Cardiac muscle cell (in vitro differentiated cells and primary cell): ENCODE data around the gene CCNG2. TPM values are rescaled to one million over a fixed set of nuclear protein-coding genes. Genes with fewer than 3 reads are reported as not detected.
A peak's percentile ranks its signal among the peaks of the same experiment; 100 is the strongest.

Experiments
- DNase-seq, 2 donors: peaks; one replicate each; pipeline versions ENCODE4 v3.0.0 to v3.0.0-alpha.2; 2010 to 2017; ENCODE audit warnings: low read depth in 1 of 2, low spot score in 1 of 2
- H3K27ac ChIP-seq: fragments of 200-600 bp; sonication (generic); 2 replicates; pipeline ENCODE4 v1.5.1; 2016
- H3K27me3 ChIP-seq: fragments of 200-600 bp; sonication (generic); 2 replicates; pipeline ENCODE4 v1.6.0; 2016; ENCODE audit warnings: control low read depth
- H3K36me3 ChIP-seq: fragments of 200-600 bp; sonication (generic); 2 replicates; pipeline ENCODE4 v1.5.1; 2016; ENCODE audit warnings: control low read depth
- H3K4me1 ChIP-seq: fragments of 200-600 bp; sonication (generic); 2 replicates; pipeline ENCODE4 v1.8.1; 2017; ENCODE audit warnings: low read depth, mild to moderate bottlenecking, mixed run types
- H3K4me3 ChIP-seq: fragments of 200-600 bp; sonication (generic); 2 replicates; pipeline ENCODE4 v1.5.1; 2016; ENCODE audit warnings: mild to moderate bottlenecking
- H3K9me3 ChIP-seq: fragments of 200-600 bp; sonication (generic); 2 replicates; pipeline ENCODE4 v1.5.1; 2017; ENCODE audit warnings: low read depth, mild to moderate bottlenecking, control low read depth
- CTCF ChIP-seq: IDR thresholded peaks from 2 replicates; pipeline ENCODE4 v1.5.1; 2012; ENCODE audit warnings: low read depth, mild to moderate bottlenecking, low read length
- polyA plus RNA-seq: library from polyadenylated mRNA; unstranded; fragments of >200 nt; fragmentation: Nextera tagmentation; extraction: Ambion mirVana; gene quantifications from 2 replicates; pipeline ENCODE4 v1.2.1, GENCODE V29; 2016
- total RNA-seq: library from RNA; depleted of rRNA; stranded (reverse); fragments of >200 nt; gene quantifications from 2 replicates; pipeline ENCODE4 v1.2.3, GENCODE V29; 2016

The CCNG2 gene
- total and polyA plus RNA-seq, 2 experiments from 2014 or later = 15.0 to 18.3 TPM

DNA sequence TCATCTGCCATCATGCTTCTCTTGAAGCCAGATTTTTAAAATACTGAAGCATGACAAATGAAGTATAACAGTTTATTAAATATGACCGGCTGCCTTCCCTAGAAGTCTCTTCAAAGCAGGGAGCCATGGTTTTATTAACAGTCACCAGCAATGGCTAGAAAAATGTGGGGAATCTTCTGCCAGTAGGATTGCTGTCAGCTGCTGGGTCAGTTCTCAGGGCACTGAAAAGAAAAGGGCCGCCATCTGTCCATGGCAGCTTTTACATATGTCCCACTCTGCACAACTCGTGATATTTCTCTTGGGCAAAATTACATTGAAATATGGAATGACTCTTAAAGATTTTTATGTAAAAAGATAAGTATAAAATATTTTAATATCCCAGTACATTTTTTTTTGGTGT, 2.8 kb downstream of the CCNG2 start:
- H3K36me3 ChIP-seq = peaks cover 45% of the 10 kb centered on the region

DNA sequence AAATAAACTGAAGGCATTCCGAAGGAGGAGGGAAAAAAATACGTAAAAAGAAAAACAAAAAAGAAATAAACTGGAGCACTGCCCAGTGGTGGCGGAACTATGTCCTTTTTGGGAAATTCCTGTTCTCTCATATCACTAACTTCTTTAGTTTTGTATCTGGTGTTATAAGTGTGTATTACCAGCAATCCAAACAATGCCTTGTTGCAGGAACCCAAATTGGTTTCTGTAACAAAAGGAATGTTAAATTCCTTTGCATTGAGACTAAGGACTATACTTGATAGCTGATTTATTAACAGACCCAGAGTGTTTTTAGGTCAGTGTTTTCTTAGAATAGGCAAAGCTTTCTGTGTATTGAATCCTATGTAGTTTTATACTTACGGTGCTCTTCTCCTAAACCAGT, 6.6 kb downstream of the CCNG2 start:
- Histone ChIP-seq H3K36me3 (peaks cover 67% of the 10 kb centered on the region), H3K4me3 (no peak overlapping the region), H3K4me1 (peaks cover 7% of the 10 kb centered on the region), H3K9me3 (no peaks in the 10 kb centered on the region), H3K27me3 (no peaks in the 10 kb centered on the region), H3K27ac (no peak overlapping the region)
- DNase-seq = no peak
- no peak for TF ChIP-seq CTCF

More for the DNA sequence above, 2.8 kb downstream of the CCNG2 start:
- Histone ChIP-seq H3K4me1 (peaks cover 23% of the 10 kb centered on the region), H3K27ac (no peak overlapping the region), H3K4me3 (no peak overlapping the region), H3K9me3 (no peaks in the 10 kb centered on the region), H3K27me3 (no peaks in the 10 kb centered on the region)
- no peak for TF ChIP-seq CTCF
- no peak for DNase-seq

- Histone ChIP-seq H3K27me3 (no peaks in the 10 kb centered on the region), H3K4me3 (no peak overlapping the region), H3K36me3 (peaks cover 47% of the 10 kb centered on the region), H3K27ac (no peak overlapping the region), H3K9me3 (no peaks in the 10 kb centered on the region), H3K4me1 (no peaks in the 10 kb centered on the region)
- no peak for TF ChIP-seq CTCF
- DNase-seq = no peak
Measured at GRCh38 chr4:77167173-77167572, 10.2 kb downstream of the CCNG2 start.

DNA sequence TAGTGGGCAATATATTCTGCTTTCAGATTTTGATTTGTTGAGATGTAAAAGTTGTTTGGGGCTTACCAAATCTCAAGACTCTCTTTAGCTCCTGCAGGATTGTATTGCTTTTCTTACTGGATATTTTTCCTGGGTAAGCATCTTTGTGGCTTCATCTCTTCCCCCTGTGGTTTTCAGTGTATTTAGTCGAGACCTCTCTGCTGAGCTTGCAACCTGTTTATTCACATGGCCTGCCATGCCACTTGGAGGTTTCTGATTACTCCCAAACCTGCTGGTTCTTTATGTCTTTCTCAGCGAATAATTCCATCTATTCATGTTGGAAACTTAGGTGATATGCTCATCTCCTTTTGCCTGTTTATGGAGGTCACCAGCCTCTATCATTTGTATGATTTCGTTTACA, 10.9 kb downstream of the CCNG2 start:
- no peak for TF ChIP-seq CTCF
- no peaks in the 10 kb centered on the region for H3K9me3 ChIP-seq
- DNase-seq = no peak
- H3K36me3 ChIP-seq = peaks cover 42% of the 10 kb centered on the region
- no peaks in the 10 kb centered on the region for H3K27me3 ChIP-seq
- no peaks in the 10 kb centered on the region for H3K4me1 ChIP-seq
- H3K27ac ChIP-seq = no peak overlapping the region
- H3K4me3 ChIP-seq = no peak overlapping the region

- DNase-seq = peak in 1 of 2 donors; percentile 25
- Histone ChIP-seq H3K36me3 (peaks cover 25% of the 10 kb centered on the region), H3K4me3 (no peak overlapping the region), H3K4me1 (no peaks in the 10 kb centered on the region), H3K27ac (no peak overlapping the region), H3K27me3 (no peaks in the 10 kb centered on the region), H3K9me3 (no peaks in the 10 kb centered on the region)
- no peak for TF ChIP-seq CTCF
Measured at GRCh38 chr4:77169481-77169880, 12.5 kb downstream of the CCNG2 start.

GRCh38 chr4:77170926-77171325, 13.9 kb downstream of the CCNG2 start:
- DNase-seq = no peak
- Histone ChIP-seq H3K27me3 (no peaks in the 10 kb centered on the region), H3K27ac (no peak overlapping the region), H3K4me3 (no peak overlapping the region), H3K36me3 (peaks cover 14% of the 10 kb centered on the region), H3K4me1 (no peaks in the 10 kb centered on the region), H3K9me3 (no peaks in the 10 kb centered on the region)
- TF ChIP-seq CTCF = no peak
